NCI-H1417 treated with DMSO at 0.1 percent for 48 hours (cell line): Measurements from ENCODE around the gene SLC6A19.

ENCODE experiments used
- DNase-seq: peaks from one replicate; lab custom pipeline; 2025; lab: John Stamatoyannopoulos, UW

Gene SLC6A19

GRCh38 chr5:1245905-1246576 is 44.6 kb downstream of the SLC6A19 start:
- peak; percentile 28 for DNase-seq

- DNase-seq: no peak
These were observed 45.5 kb downstream of the SLC6A19 start for GRCh38 chr5:1246711-1247431.

GRCh38 chr5:1247811-1248210 is 46.4 kb downstream of the SLC6A19 start:
- DNase-seq: no peak

GRCh38 chr5:1249366-1250280 is 48.2 kb downstream of the SLC6A19 start:
- DNase-seq: no peak

- no peak for DNase-seq
These were observed 50.5 kb downstream of the SLC6A19 start for GRCh38 chr5:1251678-1252580.

- DNase-seq: no peak
These were observed 51.3 kb downstream of the SLC6A19 start for GRCh38 chr5:1252681-1253080.

GRCh38 chr5:1253456-1254105 is 52.2 kb downstream of the SLC6A19 start:
- no peak for DNase-seq

- DNase-seq: no peak
These were observed 52.8 kb downstream of the SLC6A19 start for GRCh38 chr5:1254196-1254595.

- DNase-seq: no peak
These were observed 53.7 kb downstream of the SLC6A19 start for GRCh38 chr5:1255081-1255561.

- no peak for DNase-seq
These were observed 55.4 kb downstream of the SLC6A19 start for GRCh38 chr5:1256776-1257175.

GRCh38 chr5:1257363-1257762 is 56.0 kb downstream of the SLC6A19 start:
- DNase-seq: no peak

GRCh38 chr5:1257841-1258240 is 56.4 kb downstream of the SLC6A19 start:
- no peak for DNase-seq

- DNase-seq: no peak
These were observed 58.5 kb downstream of the SLC6A19 start for GRCh38 chr5:1259806-1260480.

GRCh38 chr5:1261643-1262042 is 60.2 kb downstream of the SLC6A19 start:
- DNase-seq: no peak

GRCh38 chr5:1262381-1262780 is 61.0 kb downstream of the SLC6A19 start:
- no peak for DNase-seq

GRCh38 chr5:1264211-1264610 is 62.8 kb downstream of the SLC6A19 start:
- no peak for DNase-seq

GRCh38 chr5:1265026-1265425 is 63.6 kb downstream of the SLC6A19 start:
- DNase-seq: no peak

GRCh38 chr5:1265461-1266455 is 64.4 kb downstream of the SLC6A19 start:
- no peak for DNase-seq

- no peak for DNase-seq
These were observed 65.4 kb downstream of the SLC6A19 start for GRCh38 chr5:1266791-1267190.
